Activated B cell treated with CpG ODN at 0.5 μM for 24 hours (primary cell): Measurements from ENCODE around the gene GTF2A2. TPM values are rescaled to one million over a fixed set of nuclear protein-coding genes. Genes with fewer than 3 reads are reported as not detected.

Experiments used
- ATAC-seq: fragments of 200-7000 bp; cut with Tn5 transposase; one replicate; pipeline ENCODE4 v1.10.0; 2021; ENCODE audit warnings: low read depth, mild to moderate bottlenecking, moderate library complexity
- CTCF ChIA-PET: fragments of 350-600 bp; sonication (Branson Sonifier 250); formaldehyde crosslinking; loops from one replicate; lab custom pipeline; 2021; ENCODE audit warnings: antibody characterized with exemption; lab: Charles Lee
- POLR2A ChIA-PET: fragments of 350-600 bp; sonication (Branson Sonifier 250); formaldehyde crosslinking; loops from one replicate; lab custom pipeline; 2021; ENCODE audit warnings: antibody characterized with exemption; lab: Charles Lee
- DNase-seq: peaks from one replicate; pipeline ENCODE4 v3.0.0; 2022
- H3K27ac Mint-ChIP-seq: one replicate; pipeline ENCODE4 v1.8.0; 2020; ENCODE audit warnings: mixed read lengths
- H3K27me3 Mint-ChIP-seq: one replicate; pipeline ENCODE4 v1.8.0; 2021; ENCODE audit warnings: mixed read lengths
- H3K36me3 Mint-ChIP-seq: one replicate; pipeline ENCODE4 v1.8.0; 2021; ENCODE audit warnings: low read depth, mixed read lengths
- H3K4me1 Mint-ChIP-seq: one replicate; pipeline ENCODE4 v1.8.0; 2021; ENCODE audit warnings: mixed read lengths
- H3K4me3 Mint-ChIP-seq: one replicate; pipeline ENCODE4 v1.8.0; 2020; ENCODE audit warnings: mild to moderate bottlenecking, mixed read lengths
- H3K9me3 Mint-ChIP-seq: one replicate; pipeline ENCODE4 v1.8.0; 2020; ENCODE audit warnings: mixed read lengths
- CTCF ChIP-seq: fragments of 200-600 bp; IDR thresholded peaks from one replicate; pipeline ENCODE4 v1.8.0; 2022; ENCODE audit warnings: antibody characterized with exemption, mild to moderate bottlenecking
- intact Hi-C: fragments of 100-400 bp; cut with micrococcal nuclease; formaldehyde crosslinking; loops from one replicate; pipeline ENCODE4 v1.15.1; 2024
- total RNA-seq: library from RNA; stranded (reverse); gene quantifications from 2 replicates; pipeline ENCODE4 v1.2.3, GENCODE V29; 2022

GTF2A2 gene
- total RNA-seq, 1 donor from 2014 or later, result 77.4 TPM

GRCh38 chr15:59689626-59690236 is 32.4 kb upstream of the GTF2A2 start:
- no peaks in the 10 kb centered on the region for H3K9me3 Mint-ChIP-seq
- CTCF ChIA-PET, result interaction anchor here (0.8 to 5.1 kb wide), 5 partner anchors 157 to 831 kb away, joined by 3 to 38 read pairs (median 4); no protein-coding TSS in a partner anchor
- peaks cover 46% of the 10 kb centered on the region for H3K4me1 Mint-ChIP-seq
- TF ChIP-seq CTCF, result no peak
- peak overlapping the region; percentile 92 for H3K4me3 Mint-ChIP-seq
- intact Hi-C loops, result loop anchor here (1.0 to 10.0 kb wide), 14 partner anchors 32 to 1228 kb away; partner anchors contain the start of genes GTF2A2, ICE2, MINDY2 and MYO1E
- peak; percentile 37 for DNase-seq
- POLR2A ChIA-PET, result interaction anchor here (0.5 to 3.5 kb wide), 11 partner anchors 14 to 919 kb away, joined by 3 to 25 read pairs (median 4); partner anchors contain the start of genes ANXA2, GTF2A2 and MINDY2
- ATAC-seq, result peak; percentile 7
- no peaks in the 10 kb centered on the region for H3K27me3 Mint-ChIP-seq
- peaks cover 26% of the 10 kb centered on the region for H3K36me3 Mint-ChIP-seq
- peak overlapping the region; percentile 96 for H3K27ac Mint-ChIP-seq

GRCh38 chr15:59688782-59689625 is 31.7 kb upstream of the GTF2A2 start, which contains the start of gene BNIP2:
Gene BNIP2 (minus strand): TSS chr15:59689320. CDS start chr15:59682457, 6,863 bp downstream.
- peak; percentile 87 for ATAC-seq
- Mint-ChIP-seq H3K4me1 (peaks cover 52% of the 10 kb centered on the region), H3K36me3 (peaks cover 27% of the 10 kb centered on the region), H3K27ac (peak within 1 kb of the TSS; percentile 96), H3K4me3 (peak within 1 kb of the TSS; percentile 92), H3K27me3 (no peaks in the 10 kb centered on the region), H3K9me3 (no peaks in the 10 kb centered on the region)
- TF ChIP-seq CTCF, result no peak
- POLR2A ChIA-PET, result interaction anchor here (0.5 to 3.5 kb wide), 12 partner anchors 13 to 833 kb away, joined by 3 to 25 read pairs (median 4); partner anchors contain the start of genes ANXA2 and GTF2A2
- CTCF ChIA-PET, result interaction anchor here (1.5 to 5.1 kb wide), 2 partner anchors 156 to 492 kb away, joined by 3 to 38 read pairs; no protein-coding TSS in a partner anchor
- peak; percentile 97 for DNase-seq
- intact Hi-C loops, result loop anchor here (1.0 to 10.0 kb wide), 13 partner anchors 32 to 918 kb away; partner anchors contain the start of genes GTF2A2, ICE2, MINDY2 and MYO1E

GRCh38 chr15:59688423-59688781 is 31.1 kb upstream of the GTF2A2 start:
- Mint-ChIP-seq H3K4me1 (peaks cover 55% of the 10 kb centered on the region), H3K9me3 (no peaks in the 10 kb centered on the region), H3K27ac (peak overlapping the region; percentile 96), H3K27me3 (no peaks in the 10 kb centered on the region), H3K36me3 (peaks cover 29% of the 10 kb centered on the region), H3K4me3 (peak overlapping the region; percentile 92)
- no peak for ATAC-seq
- no peak for TF ChIP-seq CTCF
- CTCF ChIA-PET, result interaction anchor here (5.1 kb wide), 1 partner anchor 492 kb away, joined by 38 read pairs; no protein-coding TSS in a partner anchor
- POLR2A ChIA-PET, result interaction anchor here (0.5 to 3.5 kb wide), 6 partner anchors 31 to 710 kb away, joined by 3 to 25 read pairs (median 3); partner anchors contain the start of genes ANXA2 and GTF2A2
- DNase-seq, result no peak
- intact Hi-C loops, result loop anchor here (2.0 to 10.0 kb wide), 7 partner anchors 156 to 702 kb away; partner anchors contain the start of genes MYO1E and RNF111

GRCh38 chr15:59687836-59688235 is 30.5 kb upstream of the GTF2A2 start:
- CTCF ChIA-PET, result no interaction called here
- TF ChIP-seq CTCF, result no peak
- H3K36me3 Mint-ChIP-seq, result peaks cover 34% of the 10 kb centered on the region
- H3K4me3 Mint-ChIP-seq, result peak overlapping the region; percentile 92
- no peak for ATAC-seq
- H3K4me1 Mint-ChIP-seq, result peaks cover 59% of the 10 kb centered on the region
- H3K27ac Mint-ChIP-seq, result peak overlapping the region; percentile 96
- POLR2A ChIA-PET, result interaction anchor here (1.8 to 3.5 kb wide), 2 partner anchors 30 to 710 kb away, joined by 11 to 25 read pairs; partner anchors contain the start of genes ANXA2 and GTF2A2
- H3K27me3 Mint-ChIP-seq, result no peaks in the 10 kb centered on the region
- intact Hi-C loops, result loop anchor here (2.0 to 10.0 kb wide), 8 partner anchors 156 to 939 kb away; partner anchors contain the start of genes ADAM10, MYO1E and RNF111
- H3K9me3 Mint-ChIP-seq, result no peaks in the 10 kb centered on the region
- DNase-seq, result no peak
